GM10847 (cell line): ENCODE measurements around the gene WDR90.

ENCODE experiments used
- POLR2A ChIP-seq: IDR thresholded peaks from 2 replicates; pipeline ENCODE4 v1.6.1; 2011; ENCODE audit not compliant: insufficient read length; ENCODE audit errors: extremely low read depth

The WDR90 gene

DNA sequence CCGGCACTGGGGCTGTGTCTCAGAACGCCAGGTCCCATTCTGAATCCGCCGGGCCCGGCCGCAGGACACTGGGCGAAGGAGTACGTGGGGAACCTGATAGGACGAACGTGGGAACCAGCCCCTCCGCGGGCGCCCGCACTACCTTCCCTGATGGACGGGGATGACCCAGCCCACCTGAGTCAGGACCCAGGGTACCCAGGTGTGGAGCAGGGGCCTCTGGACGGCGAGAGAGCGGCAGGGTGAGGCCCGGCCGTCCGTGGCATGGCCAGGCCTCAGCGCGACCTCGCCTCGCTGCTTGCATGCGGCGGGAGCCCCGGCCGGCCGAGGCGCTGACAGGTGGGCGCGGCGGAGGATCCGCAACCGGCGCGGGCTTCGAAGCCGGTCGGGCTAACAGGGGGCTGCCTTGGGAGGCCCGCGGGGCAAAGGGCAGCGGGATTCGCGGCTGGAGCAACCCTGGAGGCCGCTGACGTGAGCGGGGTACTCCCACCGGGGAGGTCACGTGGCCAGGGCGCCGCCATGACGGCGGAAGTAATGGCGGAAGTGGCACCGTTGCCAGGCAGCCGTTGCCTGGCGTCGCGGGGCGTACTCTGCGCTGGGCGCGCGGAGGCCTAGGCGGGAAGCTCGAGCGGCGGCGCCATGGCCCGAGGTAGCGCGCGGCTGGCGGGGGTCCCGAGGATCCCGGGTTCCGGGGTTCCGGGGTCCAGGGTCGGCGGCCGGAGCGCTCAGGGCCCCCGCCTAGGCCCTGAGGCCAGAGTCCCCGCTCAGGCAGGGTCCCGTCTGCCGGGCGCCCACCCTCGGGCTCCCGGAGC lies at the start of gene WDR90:
Gene WDR90 (plus strand): TSS at position 585 of the 809 bp plus-strand sequence. CDS start 52 bp downstream, at position 637.
- peak; percentile 15 for TF ChIP-seq POLR2A

DNA sequence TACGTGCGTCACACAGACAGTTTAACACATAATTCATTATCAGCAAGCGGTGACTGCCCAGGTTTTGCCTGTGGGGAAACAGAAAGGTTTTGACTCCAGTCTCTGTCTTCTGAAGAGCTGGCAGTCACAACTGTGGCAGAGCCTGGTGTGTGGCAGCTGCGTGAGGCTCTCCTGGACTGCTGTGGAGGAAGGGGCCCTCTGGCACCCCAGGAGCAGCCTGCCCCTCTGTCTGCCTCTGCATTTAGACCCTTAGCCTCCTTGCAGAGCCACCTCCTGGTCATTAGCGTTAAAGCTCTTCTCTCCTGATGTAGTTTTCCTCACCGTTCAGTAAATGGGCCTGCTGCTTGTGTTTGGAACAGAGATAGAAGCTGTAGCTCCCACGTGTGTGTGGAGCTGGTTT lies 48.4 kb upstream of the WDR90 start:
- no peak for TF ChIP-seq POLR2A

DNA sequence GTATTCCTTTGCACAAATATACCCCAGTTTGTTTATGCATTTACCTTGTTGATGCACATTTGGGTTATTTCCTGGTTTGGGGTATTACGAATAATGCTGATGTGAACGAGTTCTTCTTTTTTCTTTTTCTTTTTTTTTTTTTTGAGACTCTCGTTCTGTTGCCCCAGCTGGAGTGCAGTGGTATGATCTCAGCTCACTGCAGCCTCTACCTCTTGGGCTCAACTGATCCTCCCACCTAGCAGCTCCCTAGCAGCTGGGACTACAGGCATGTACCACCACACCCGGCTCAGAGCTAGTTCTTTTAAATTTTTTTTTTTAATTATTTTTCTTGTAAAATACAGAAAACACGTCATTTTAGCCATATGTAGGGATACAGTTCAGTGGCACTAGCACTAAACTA lies 45.2 kb upstream of the WDR90 start:
- TF ChIP-seq POLR2A, result no peak

DNA sequence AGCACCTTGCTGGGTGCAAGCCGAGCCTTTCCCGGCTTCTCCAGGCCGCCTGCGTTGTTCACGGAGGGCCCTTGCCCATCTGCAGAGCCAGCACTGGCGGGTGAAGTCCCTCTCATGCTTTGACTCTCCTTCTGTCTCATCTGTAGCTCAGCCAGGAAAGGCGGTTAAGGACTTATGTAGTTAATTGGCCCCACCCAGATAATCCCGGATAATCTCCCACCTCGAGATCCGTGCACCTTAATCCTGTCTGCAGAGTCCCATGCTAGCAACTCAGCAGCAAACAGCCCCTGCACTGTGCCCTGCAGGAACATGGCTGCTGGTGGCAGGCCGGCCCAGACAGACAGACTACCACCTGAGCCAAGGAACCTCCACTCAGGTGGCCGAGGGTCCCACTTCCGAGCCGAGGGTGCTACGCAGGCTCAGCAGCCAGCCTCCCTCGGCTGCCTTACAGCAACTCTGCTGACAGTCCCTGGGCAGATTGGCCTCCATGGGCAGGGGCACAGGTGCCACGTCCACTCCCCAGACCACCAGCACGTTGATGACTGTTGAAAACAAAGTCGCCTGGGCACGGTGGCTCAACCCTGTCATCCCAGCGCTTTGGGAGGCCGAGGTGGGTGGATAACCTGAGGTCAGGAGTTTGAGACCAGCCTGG lies 42.4 kb upstream of the WDR90 start:
- no peak for TF ChIP-seq POLR2A

DNA sequence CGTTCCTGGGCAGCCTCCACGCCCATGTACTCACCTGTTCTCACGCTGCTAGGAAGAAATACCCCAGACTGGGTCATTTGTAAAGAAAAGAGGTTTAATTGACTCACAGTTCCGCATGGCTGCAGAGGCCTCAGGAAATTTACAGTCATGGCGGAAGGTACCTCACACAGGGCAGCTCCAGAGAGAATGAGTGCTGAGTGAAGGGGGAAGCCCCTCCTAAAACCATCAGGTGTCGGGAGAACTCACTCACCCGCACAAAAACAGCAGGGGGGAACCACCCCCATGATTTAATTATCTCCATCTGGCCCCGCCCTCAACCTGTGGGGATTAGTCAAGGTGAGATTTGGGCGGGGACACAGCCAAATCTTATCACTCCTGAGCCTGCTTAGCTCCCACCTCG lies 41.1 kb upstream of the WDR90 start:
- TF ChIP-seq POLR2A, result no peak

DNA sequence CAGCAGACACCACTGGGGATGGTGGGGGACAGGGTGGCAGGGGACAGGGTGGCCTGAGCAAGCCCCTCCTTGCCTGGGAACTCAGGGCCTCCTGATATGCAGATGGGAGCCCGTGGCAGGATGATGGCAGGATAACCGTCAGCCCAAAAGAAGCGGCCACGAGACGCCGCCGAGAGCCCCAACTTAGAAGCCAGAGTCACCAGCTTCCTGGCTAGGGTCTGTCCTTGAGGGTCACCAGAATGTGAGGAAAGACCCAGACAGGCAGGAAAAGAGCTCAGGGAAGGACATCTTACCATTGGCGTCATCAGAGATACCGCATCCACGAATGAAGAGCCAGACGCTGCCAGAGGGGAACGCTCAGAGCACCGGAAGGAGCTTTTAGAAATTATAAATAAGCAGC lies 39.8 kb upstream of the WDR90 start:
- TF ChIP-seq POLR2A, result no peak

DNA sequence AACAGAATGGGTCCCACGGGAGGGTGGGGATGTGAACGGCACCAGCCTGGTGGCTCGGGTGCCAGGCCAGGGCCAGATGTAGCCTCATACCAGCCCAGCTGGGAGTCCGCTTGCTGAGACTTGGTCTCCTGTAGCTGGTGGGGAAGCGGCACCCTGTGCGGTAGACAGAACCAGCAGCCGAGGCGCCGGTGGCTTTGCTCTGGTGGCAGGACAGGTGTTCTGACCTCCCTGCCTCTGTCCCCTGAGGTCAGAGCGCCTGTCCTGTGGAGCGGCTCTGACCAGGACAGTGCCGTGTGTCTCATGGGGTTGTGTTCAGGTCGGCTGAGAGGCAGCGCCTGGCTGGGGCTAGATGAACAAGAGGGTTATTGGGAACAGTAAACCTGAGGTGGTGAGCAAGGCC lies 39.2 kb upstream of the WDR90 start:
- no peak for TF ChIP-seq POLR2A

DNA sequence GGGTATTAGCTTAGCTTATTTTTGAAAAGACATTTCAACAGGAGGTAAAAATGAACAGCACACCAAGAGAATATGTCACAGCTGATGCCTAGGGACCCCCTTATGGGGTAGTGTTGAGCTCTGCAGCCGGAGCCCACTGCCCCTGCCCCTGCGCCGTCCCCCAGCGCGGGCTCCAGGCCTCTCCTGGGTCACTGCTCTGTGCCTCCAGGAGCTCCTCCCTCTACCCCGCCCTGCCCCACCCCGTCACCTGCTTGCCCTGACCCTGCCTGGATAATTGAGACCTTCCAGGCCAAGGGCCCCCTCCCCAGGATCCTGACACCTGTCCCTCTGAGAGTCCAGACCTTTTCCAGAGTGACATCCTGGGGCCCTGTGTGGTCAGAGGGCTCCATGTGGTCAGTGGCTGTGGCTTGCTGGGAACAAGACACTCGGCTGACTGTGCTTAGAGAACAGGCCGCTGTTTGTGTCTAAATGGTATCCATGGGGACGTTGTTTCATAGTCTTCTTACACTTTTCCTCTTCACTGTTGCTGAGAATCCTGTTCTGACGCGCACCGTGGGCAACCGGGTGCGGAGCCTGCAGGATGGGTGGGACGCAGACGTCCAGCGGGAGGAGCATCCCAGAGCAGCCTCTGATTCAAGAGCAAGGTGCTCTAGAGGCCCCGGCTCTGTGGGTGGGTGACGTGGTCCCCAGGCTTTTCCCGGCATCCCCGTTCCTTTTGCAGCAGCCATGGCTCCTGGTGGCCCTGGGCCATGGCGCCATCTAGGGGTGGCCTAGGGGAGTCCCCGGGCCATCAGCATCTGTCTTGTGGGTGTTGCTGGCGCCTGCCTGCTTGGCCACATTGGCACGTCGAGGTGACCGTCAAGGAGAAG lies 38.4 kb upstream of the WDR90 start:
- no peak for TF ChIP-seq POLR2A

DNA sequence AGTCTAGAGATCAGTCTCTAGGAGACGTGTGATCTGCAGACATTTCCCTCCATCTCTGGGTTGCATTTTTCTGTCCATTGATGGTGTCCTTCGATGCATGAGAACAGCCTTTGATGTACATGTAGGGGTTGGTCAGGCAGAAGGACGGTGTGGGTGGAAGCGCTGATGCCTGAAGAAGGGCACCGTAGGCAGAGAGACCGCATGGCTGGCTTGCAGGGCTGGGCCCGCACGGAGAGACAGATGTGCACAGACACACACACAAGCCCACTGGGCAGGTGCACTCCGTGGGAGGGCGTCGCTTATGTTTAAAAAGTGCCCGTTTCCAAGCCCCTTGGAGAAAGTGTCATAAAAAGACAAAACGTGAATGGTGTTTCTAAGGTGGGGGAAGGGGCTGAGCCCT lies 34.0 kb upstream of the WDR90 start:
- no peak for TF ChIP-seq POLR2A

DNA sequence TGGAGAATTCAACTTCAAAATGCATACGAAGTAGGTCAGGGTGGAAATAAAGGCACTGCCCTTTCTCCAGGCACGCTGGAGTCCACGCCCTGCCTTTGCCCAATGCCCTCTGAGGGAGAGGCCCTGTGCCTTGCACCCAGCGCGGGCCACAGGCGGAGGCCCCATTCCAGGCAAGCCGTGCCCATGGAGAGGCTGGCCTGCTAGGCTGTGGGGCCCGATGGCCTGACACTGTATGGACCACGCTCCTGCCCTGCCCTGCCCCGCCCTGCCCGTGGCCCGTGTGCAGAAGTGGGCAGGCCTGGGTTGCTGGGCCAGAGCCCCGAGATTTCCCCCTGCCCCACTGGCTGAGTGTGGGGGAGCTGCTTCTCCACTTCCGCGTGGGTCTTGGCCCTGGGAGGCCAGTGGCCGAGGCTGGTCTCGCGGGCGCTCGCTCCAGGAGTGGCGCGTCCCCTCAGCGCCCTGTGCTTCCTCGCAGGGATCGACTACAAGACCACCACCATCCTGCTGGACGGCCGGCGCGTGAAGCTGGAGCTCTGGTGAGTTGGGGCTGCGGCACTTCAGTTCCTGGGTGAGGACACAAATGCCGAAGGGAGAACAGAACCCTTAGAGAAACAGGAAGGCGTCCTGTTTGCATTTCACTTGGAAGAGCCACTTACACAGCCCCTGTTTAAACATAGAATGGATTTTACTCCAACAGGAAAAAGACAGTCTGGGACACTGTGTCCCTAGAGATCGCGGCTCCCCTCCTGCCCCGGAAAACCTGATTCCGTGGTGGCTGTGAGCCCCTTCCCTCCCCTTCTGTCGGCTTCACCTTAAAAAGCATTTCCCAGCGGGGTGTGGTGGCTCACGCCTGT lies 32.2 kb upstream of the WDR90 start:
- no peak for TF ChIP-seq POLR2A

DNA sequence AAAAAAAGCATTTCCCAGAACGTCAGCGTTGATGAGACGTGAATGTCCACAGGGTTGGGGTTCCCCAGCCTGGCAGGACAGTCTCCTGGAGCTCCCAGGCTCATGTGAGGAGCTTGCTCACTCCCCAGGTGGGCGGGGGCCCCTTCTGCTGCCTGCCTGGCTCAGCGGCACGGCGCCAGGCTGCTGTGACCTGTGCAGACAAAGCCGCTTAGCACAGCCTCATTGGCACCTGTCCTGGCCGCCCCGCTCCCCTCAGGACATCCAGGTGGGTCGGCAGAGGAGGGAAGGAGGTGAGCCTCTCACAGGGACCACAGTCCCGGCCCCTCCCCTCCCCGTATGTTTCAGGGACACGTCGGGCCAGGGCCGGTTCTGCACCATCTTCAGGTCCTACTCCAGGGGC lies 31.3 kb upstream of the WDR90 start:
- no peak for TF ChIP-seq POLR2A

DNA sequence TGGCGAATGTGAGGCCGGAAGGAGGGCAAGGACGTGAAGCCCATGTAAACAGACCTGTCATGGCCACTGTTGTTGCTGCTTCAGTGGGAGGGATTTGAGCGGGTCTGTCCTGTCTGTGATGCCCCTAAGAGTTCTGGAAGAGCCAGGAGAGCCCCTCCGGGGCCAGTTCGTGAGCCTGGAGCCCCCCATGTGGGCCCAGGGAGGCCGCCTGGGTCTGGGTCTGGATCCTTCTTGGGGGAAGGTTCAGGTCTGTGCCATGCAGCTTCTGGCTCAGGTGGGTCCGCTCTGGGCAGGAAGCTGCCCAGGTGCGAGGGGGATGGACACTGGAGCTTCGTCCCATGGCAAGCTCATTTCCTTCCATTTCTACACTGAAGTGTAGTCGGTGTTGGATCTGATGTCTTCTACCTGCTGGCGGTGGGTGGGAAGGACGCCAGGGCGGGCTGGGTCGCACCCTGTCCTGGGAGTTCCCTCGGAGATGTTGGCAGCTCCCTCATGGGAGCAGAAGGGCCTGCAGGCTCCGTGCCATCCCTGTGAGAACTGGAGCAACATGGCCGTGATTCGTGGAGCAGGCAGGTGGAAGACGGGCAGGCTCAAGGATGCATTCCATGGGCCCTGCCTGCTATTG lies 29.6 kb upstream of the WDR90 start:
- no peak for TF ChIP-seq POLR2A

DNA sequence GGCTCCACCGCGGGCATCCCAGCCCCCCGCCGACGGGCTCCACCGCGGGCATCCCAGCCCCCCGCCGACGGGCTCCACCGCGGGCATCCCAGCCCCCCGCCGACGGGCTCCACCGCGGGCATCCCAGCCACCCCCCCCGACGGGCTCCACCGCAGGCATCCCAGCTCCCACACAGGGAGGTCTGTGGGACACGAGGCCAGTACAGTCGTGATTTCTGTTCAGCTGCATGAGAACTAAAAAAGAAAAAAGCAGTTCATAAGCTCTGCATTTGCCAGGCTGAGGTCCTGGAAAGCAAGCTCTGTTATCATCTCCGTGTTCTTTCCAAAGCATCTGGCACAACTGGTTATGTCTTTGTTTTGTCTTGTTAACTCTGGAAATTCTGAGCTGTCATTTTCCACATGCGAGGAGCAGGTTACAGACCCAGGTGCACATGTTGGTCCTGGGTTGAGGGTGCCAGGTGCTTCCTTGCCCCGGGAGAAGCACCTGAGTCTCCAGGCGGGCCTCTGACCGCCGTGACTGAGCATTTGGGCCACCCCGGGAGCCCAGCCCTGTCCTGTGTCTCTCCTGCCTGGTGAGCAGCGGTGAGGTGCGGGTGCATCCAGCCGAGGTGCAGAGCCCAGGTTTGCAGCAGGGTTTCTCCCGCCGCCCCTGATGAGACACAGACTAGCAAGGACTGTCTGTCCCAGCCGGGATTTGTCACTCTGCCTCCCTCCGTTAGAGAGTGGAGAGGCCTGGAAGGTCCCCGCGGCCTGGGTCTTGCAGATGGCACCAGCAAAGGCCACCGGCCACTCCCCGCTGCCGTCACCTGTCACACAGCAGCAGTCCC lies 28.3 kb upstream of the WDR90 start:
- TF ChIP-seq POLR2A, result no peak
